ENCODE data around the gene BOD1. TPM values are rescaled to one million over a fixed set of nuclear protein-coding genes. Genes with fewer than 3 reads are reported as not detected.
"Not testable (repeated sequence)": the region's sequence is repeated elsewhere in the genome, so short reads cannot be mapped to it uniquely, and the experiment has no call there.

BOD1 gene
- total and polyA plus RNA-seq, 8 donors = 8.2 to 58.4 (median 26.5) TPM

DNA sequence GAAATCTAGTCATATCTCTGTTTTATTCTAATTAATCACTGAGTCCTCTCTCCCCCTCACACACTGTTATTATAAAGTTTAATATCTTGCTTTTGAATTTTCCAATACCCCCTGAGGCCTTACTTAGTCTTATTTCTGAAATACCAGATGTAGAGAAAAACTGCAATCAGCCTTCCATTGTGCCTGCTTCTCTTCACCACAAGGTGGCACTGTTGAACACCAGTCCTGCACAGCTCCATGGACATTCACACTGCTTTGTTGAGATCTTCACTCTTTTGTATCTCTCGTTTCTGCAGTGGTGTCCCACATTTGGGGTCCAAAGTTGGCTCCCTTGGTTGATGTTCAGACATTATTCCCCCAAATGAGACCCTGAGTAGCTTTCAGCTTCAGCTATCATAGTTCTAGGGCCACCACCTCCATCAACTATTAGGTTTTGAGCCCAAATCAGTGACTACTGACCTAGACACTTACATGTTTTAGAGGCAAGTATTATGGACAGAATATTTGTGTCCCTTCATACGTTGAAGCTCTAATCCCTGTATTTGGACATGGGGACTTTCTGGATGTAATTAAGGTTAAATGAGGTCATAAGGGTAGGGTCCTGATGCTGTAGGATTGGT lies 24.3 kb downstream of the BOD1 start:
- intact Hi-C loops (cut with DNase I; ENCODE audit: low total_unique reads) = no loop called here
- peaks cover 0 to 14% (median 0%) of the 10 kb centered on the region in 4 donors for H3K36me3 ChIP-seq
- H3K27ac ChIP-seq = no peak overlapping the region
- H3K27me3 ChIP-seq = no peaks in the 10 kb centered on the region
- DNase-seq = no peak
- TF ChIP-seq POLR2AphosphoS5 (IDR thresholded peaks at IDR 0.05) (no peak), POLR2A (IDR thresholded peaks at IDR 0.05) (no peak), EP300 (IDR thresholded peaks at IDR 0.05) (no peak)
- TF ChIP-seq, protein P1, sequence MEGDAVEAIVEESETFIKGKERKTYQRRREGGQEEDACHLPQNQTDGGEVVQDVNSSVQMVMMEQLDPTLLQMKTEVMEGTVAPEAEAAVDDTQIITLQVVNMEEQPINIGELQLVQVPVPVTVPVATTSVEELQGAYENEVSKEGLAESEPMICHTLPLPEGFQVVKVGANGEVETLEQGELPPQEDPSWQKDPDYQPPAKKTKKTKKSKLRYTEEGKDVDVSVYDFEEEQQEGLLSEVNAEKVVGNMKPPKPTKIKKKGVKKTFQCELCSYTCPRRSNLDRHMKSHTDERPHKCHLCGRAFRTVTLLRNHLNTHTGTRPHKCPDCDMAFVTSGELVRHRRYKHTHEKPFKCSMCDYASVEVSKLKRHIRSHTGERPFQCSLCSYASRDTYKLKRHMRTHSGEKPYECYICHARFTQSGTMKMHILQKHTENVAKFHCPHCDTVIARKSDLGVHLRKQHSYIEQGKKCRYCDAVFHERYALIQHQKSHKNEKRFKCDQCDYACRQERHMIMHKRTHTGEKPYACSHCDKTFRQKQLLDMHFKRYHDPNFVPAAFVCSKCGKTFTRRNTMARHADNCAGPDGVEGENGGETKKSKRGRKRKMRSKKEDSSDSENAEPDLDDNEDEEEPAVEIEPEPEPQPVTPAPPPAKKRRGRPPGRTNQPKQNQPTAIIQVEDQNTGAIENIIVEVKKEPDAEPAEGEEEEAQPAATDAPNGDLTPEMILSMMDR (IDR thresholded peaks at IDR 0.05) = peak in 2 of 7 experiments; percentile 10 to 22
- no peaks in the 10 kb centered on the region for H3K4me1 ChIP-seq
- no peak overlapping the region for H3K4me3 ChIP-seq
- H3K9me3 ChIP-seq = peaks cover 11 to 48% (median 31%) of the 10 kb centered on the region in 4 donors
- WGBS, 5 donors = 73 to 83% (median 77%) methylated on average over 2 of the region's 2 CpGs

DNA sequence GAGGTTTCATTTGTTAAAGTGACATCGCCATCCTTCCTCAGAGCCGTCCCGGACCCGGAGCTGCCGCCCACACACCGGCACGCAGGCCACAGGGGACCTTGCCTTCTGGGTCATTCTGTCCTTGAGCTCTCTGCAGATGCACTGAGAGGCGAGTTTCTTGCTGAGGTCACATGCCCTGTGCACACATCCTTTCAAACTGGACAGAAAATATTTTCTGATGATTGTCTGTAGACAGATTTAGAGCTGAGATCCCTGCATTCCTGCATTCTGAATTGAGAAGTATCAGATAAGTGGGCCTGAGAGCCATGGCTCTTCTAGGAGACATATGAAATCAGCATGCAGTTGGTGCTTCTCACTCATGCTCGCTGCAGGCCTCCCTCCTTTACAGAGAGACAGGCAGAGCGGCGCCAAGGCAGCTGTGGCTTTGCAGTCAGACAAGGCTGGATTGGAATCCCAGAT lies 25.4 kb downstream of the BOD1 start:
- Histone ChIP-seq H3K27me3 (no peaks in the 10 kb centered on the region), H3K27ac (no peak overlapping the region), H3K9me3 (peaks cover 11 to 57% (median 40%) of the 10 kb centered on the region in 4 donors), H3K4me1 (no peaks in the 10 kb centered on the region), H3K36me3 (peaks cover 0 to 14% (median 0%) of the 10 kb centered on the region in 4 donors), H3K4me3 (no peak overlapping the region)
- 83 to 98% (median 88%) methylated on average over 5 to 11 of the region's 11 CpGs for whole genome bisulfite sequencing, 5 donors
- TF ChIP-seq POLR2AphosphoS5 (IDR thresholded peaks at IDR 0.05) (no peak), POLR2A (IDR thresholded peaks at IDR 0.05) (no peak), EP300 (IDR thresholded peaks at IDR 0.05) (no peak)
- TF ChIP-seq, protein P1 (IDR thresholded peaks at IDR 0.05) = no peak
- intact Hi-C loops (cut with DNase I; ENCODE audit: low total_unique reads) = no loop called here
- no peak for DNase-seq

DNA sequence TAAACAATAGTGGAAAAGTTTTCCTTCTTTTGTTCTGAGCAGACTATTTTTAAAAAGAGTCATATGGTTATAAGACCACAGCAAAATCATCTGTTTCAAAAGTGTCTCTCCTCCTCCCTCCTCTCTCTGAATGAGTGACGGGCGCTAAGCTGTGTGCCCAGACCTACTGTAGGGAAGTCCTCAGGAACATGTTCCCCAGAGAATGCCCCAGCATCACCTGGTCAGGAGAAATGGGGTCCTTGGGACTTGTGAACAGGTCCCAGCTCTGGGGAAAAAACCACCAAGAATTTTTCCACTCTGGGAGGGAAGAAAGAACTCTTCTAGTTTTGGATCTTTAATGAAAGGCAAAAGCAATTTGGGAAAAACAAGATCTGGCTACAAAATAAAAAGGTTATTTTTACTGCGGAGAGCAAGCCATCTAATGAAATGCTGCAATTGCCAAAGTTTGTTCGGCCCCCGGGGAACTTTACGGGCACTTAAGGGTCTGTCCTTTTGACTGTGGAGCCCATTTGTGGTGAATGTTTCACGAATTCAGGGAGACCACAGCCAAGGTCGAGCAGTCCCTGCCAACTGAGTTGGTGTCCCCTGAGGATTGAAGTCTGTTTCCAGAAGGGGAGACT lies 25.9 kb downstream of the BOD1 start:
- TF ChIP-seq, protein P1 (IDR thresholded peaks at IDR 0.05) = no peak
- TF ChIP-seq POLR2A (IDR thresholded peaks at IDR 0.05) (no peak), EP300 (IDR thresholded peaks at IDR 0.05) (no peak), POLR2AphosphoS5 (IDR thresholded peaks at IDR 0.05) (no peak)
- Histone ChIP-seq H3K4me3 (no peak overlapping the region), H3K27me3 (no peaks in the 10 kb centered on the region), H3K4me1 (no peaks in the 10 kb centered on the region), H3K9me3 (peaks cover 11 to 62% (median 45%) of the 10 kb centered on the region in 4 donors), H3K27ac (no peak overlapping the region), H3K36me3 (peaks cover 0 to 14% (median 0%) of the 10 kb centered on the region in 4 donors)
- intact Hi-C loops (cut with DNase I; ENCODE audit: low total_unique reads) = no loop called here
- WGBS, 5 donors = 79 to 90% (median 87%) methylated on average over 8 of the region's 8 CpGs
- no peak for DNase-seq

DNA sequence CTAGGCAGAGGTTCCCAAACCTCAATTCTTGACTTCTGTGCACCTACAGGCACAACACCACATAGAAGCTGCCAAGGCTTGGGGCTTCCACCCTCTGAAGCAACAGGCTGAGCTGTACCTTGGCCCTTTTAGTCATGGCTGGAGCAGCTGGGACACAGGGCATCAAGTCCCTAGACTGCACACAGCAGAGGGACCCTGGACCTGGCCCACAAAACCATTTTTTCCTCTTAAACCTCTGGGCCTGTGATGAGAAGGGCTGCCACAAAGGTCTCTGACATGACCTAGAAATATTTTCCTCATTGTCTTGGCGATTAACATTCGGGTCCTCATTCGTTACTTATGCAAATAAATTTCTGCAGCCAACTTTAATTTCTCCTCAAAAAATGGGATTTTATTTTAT lies 30.3 kb downstream of the BOD1 start:
- H3K36me3 ChIP-seq; H3K4me1 ChIP-seq; H3K4me3 ChIP-seq; H3K27me3 ChIP-seq; DNase-seq; intact Hi-C loops (cut with DNase I; ENCODE audit: low total_unique reads); H3K27ac ChIP-seq: not testable (repeated sequence)
- 92 to 99% (median 96%) methylated on average over 3 of the region's 3 CpGs for WGBS, 5 donors
- peaks cover 0 to 31% (median 23%) of the 10 kb centered on the region in 4 donors for H3K9me3 ChIP-seq

DNA sequence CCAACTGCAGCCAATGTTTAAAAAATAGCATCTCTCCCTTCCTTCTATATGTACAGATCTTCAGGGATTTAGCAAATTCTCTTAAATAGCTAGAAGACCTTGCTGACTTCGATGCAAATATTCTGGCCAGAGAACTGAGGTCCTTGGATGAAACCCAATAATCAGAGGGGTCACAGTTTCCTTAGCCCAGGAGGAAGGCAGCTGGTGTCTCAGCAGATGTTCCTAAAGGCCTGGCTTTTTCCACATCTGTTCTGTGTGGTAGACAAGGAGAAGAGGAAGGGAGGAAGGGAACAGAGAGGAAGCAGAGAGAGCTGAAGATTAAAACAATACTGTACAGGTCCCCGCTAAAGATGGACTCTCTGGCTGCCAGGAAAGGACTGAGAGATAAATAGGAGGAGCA lies 33.1 kb downstream of the BOD1 start:
- TF ChIP-seq, protein P1 (IDR thresholded peaks at IDR 0.05) = no peak
- TF ChIP-seq EP300 (IDR thresholded peaks at IDR 0.05) (no peak), POLR2A (IDR thresholded peaks at IDR 0.05) (no peak), POLR2AphosphoS5 (IDR thresholded peaks at IDR 0.05) (no peak)
- H3K4me3 ChIP-seq = no peak overlapping the region
- no peaks in the 10 kb centered on the region for H3K27me3 ChIP-seq
- H3K4me1 ChIP-seq = no peaks in the 10 kb centered on the region
- WGBS, 5 donors = 58 to 76% (median 65%) methylated on average over 2 of the region's 2 CpGs
- DNase-seq = peak in 1 of 2 donors; percentile 41
- H3K36me3 ChIP-seq = no peaks in the 10 kb centered on the region
- H3K9me3 ChIP-seq = peaks cover 0 to 33% (median 30%) of the 10 kb centered on the region in 4 donors
- H3K27ac ChIP-seq = no peak overlapping the region
- intact Hi-C loops (cut with DNase I; ENCODE audit: low total_unique reads) = no loop called here
